ENCODE data around the gene PDSS2.
"Not testable (repeated sequence)": the region's sequence is repeated elsewhere in the genome, so short reads cannot be mapped to it uniquely, and the experiment has no call there.

PDSS2 gene

GRCh38 chr6:107173779-107174178 is 285.6 kb downstream of the PDSS2 start:
- DNase-seq (ENCODE audit: low read depth in 2 of 2), result no peak

- DNase-seq (ENCODE audit: low read depth in 2 of 2), result no peak
These were observed 287.9 kb downstream of the PDSS2 start for GRCh38 chr6:107171513-107171912.

- DNase-seq (ENCODE audit: low read depth in 2 of 2), result not testable (repeated sequence)
These were observed 295.1 kb downstream of the PDSS2 start for GRCh38 chr6:107164299-107164698.

- no peak for DNase-seq (ENCODE audit: low read depth in 2 of 2)
These were observed 297.8 kb downstream of the PDSS2 start for GRCh38 chr6:107161521-107161920.

GRCh38 chr6:107156617-107157016 is 302.7 kb downstream of the PDSS2 start:
- no peak for DNase-seq (ENCODE audit: low read depth in 2 of 2)

- DNase-seq (ENCODE audit: low read depth in 2 of 2), result no peak
These were observed 304.6 kb downstream of the PDSS2 start for GRCh38 chr6:107154801-107155160.

GRCh38 chr6:107154131-107154800 is 305.1 kb downstream of the PDSS2 start:
- DNase-seq (ENCODE audit: low read depth in 2 of 2), result no peak

- DNase-seq (ENCODE audit: low read depth in 2 of 2), result no peak
These were observed 306.5 kb downstream of the PDSS2 start for GRCh38 chr6:107152638-107153430.

- no peak for DNase-seq (ENCODE audit: low read depth in 2 of 2)
These were observed 314.7 kb downstream of the PDSS2 start for GRCh38 chr6:107144666-107145065.

- DNase-seq (ENCODE audit: low read depth in 2 of 2), result no peak
These were observed 315.4 kb downstream of the PDSS2 start for GRCh38 chr6:107144014-107144413.

GRCh38 chr6:107140581-107140980 is 318.8 kb downstream of the PDSS2 start:
- DNase-seq (ENCODE audit: low read depth in 2 of 2), result no peak

GRCh38 chr6:107136324-107136723 is 323.0 kb downstream of the PDSS2 start:
- DNase-seq (ENCODE audit: low read depth in 2 of 2), result not testable (repeated sequence)

- DNase-seq (ENCODE audit: low read depth in 2 of 2), result not testable (repeated sequence)
These were observed 324.2 kb downstream of the PDSS2 start for GRCh38 chr6:107135048-107135680.

- no peak for DNase-seq (ENCODE audit: low read depth in 2 of 2)
These were observed 326.9 kb downstream of the PDSS2 start for GRCh38 chr6:107132330-107132954.

GRCh38 chr6:107129370-107129925 is 329.9 kb downstream of the PDSS2 start:
- DNase-seq (ENCODE audit: low read depth in 2 of 2), result no peak

- DNase-seq (ENCODE audit: low read depth in 2 of 2), result no peak
These were observed 330.8 kb downstream of the PDSS2 start for GRCh38 chr6:107128577-107128976.

GRCh38 chr6:107128175-107128574 is 331.2 kb downstream of the PDSS2 start:
- DNase-seq (ENCODE audit: low read depth in 2 of 2), result no peak

GRCh38 chr6:107125771-107126170 is 333.6 kb downstream of the PDSS2 start:
- no peak for DNase-seq (ENCODE audit: low read depth in 2 of 2)

- DNase-seq (ENCODE audit: low read depth in 2 of 2), result no peak
These were observed 334.4 kb downstream of the PDSS2 start for GRCh38 chr6:107124934-107125348.

- no peak for DNase-seq (ENCODE audit: low read depth in 2 of 2)
These were observed 335.9 kb downstream of the PDSS2 start for GRCh38 chr6:107123501-107123900.

GRCh38 chr6:107122748-107123147 is 336.6 kb downstream of the PDSS2 start:
- no peak for DNase-seq (ENCODE audit: low read depth in 2 of 2)

- no peak for DNase-seq (ENCODE audit: low read depth in 2 of 2)
These were observed 337.3 kb downstream of the PDSS2 start for GRCh38 chr6:107121964-107122495.

Data from fibroblast of skin of left quadriceps (primary cell).